Caco-2 (cell line): ENCODE results near the gene LMO7. TPM values are rescaled to one million over a fixed set of nuclear protein-coding genes. Genes with fewer than 3 reads are reported as not detected.
"Not testable (repeated sequence)": the region's sequence is repeated elsewhere in the genome, so short reads cannot be mapped to it uniquely, and the experiment has no call there.

Experiments used
- BruUV-seq: library from RNA; stranded (reverse); fragments of 400-500 nt; replicated peaks from 2 replicates; lab custom pipeline; 2021; lab: Mats Ljungman, UMichigan
- CTCF ChIA-PET: fragments of 300-600 bp; sonication (Branson Sonifier 250); formaldehyde crosslinking; loops from one replicate; lab custom pipeline; 2022; ENCODE audit warnings: antibody characterized with exemption; lab: Charles Lee
- POLR2A ChIA-PET: fragments of 300-600 bp; sonication (Branson Sonifier 250); formaldehyde crosslinking; loops from one replicate; lab custom pipeline; 2022; ENCODE audit warnings: antibody characterized with exemption; lab: Charles Lee
- DNase-seq, 2 experiments: peaks; one replicate each; pipeline versions ENCODE4 v3.0.0 to v3.0.0-alpha.2; 2020 to 2022
- H3K27me3 ChIP-seq: replicated peaks from 2 replicates; pipeline ENCODE4 v1.6.0; 2011; ENCODE audit warnings: low read length; ENCODE audit not compliant: control insufficient read depth, insufficient read depth
- H3K36me3 ChIP-seq: 2 replicates; pipeline ENCODE4 v1.5.1; 2011; ENCODE audit warnings: low read length; ENCODE audit not compliant: control insufficient read depth, insufficient read depth
- H3K4me1 ChIP-seq: fragments of 250-450 bp; sonication (Bioruptor Pico); 2 replicates; pipeline ENCODE4 v1.5.1; 2020; ENCODE audit warnings: mild to moderate bottlenecking
- H3K4me3 ChIP-seq: 2 replicates; pipeline ENCODE4 v1.5.1; 2011; ENCODE audit warnings: low read depth, mild to moderate bottlenecking, control low read depth, low read length
- H3K9me3 ChIP-seq: fragments of 250-450 bp; sonication (Bioruptor Pico); 2 replicates; pipeline ENCODE4 v1.5.1; 2020; ENCODE audit warnings: mild to moderate bottlenecking, moderate library complexity
- H3K27ac Mint-ChIP-seq: one replicate; pipeline ENCODE4 v1.8.0; 2022; ENCODE audit warnings: mixed read lengths; ENCODE audit not compliant: unreplicated experiment
- H3K27me3 Mint-ChIP-seq: one replicate; pipeline ENCODE4 v1.8.0; 2022; ENCODE audit warnings: mixed read lengths; ENCODE audit not compliant: insufficient read depth, unreplicated experiment
- H3K36me3 Mint-ChIP-seq: one replicate; pipeline ENCODE4 v1.8.0; 2022; ENCODE audit warnings: mild to moderate bottlenecking, mixed read lengths; ENCODE audit not compliant: insufficient read depth, unreplicated experiment
- H3K4me1 Mint-ChIP-seq: one replicate; pipeline ENCODE4 v1.8.0; 2022; ENCODE audit warnings: low read depth, mixed read lengths; ENCODE audit not compliant: unreplicated experiment
- H3K4me3 Mint-ChIP-seq: one replicate; pipeline ENCODE4 v1.8.0; 2022; ENCODE audit warnings: mild to moderate bottlenecking, moderate library complexity, mixed read lengths; ENCODE audit not compliant: unreplicated experiment
- H3K9me3 Mint-ChIP-seq: one replicate; pipeline ENCODE4 v1.8.0; 2022; ENCODE audit warnings: mixed read lengths; ENCODE audit not compliant: unreplicated experiment
- CTCF ChIP-seq, 2 experiments: fragments of 200-600 bp in 1 of 2; IDR thresholded peaks; 1 replicate in 1 of 2; 2 replicates in 1 of 2; pipeline versions ENCODE4 v1.5.1 to v1.8.0; 2011 to 2022; ENCODE audit warnings: antibody characterized with exemption in 1 of 2, control low read depth in 1 of 2, inconsistent platforms in 1 of 2, low read depth in 1 of 2, low read length in 1 of 2, mild to moderate bottlenecking in 1 of 2, moderate library complexity in 1 of 2; ENCODE audit not compliant: insufficient read depth in 1 of 2, severe bottlenecking in 1 of 2, unreplicated experiment in 1 of 2
- intact Hi-C: fragments of 100-400 bp; cut with micrococcal nuclease; formaldehyde crosslinking; loops from one replicate; pipeline ENCODE4 v1.10.0; 2022; ENCODE audit not compliant: unreplicated experiment
- total RNA-seq: library from RNA; stranded (reverse); gene quantifications from 2 replicates; pipeline ENCODE4 v1.2.3, GENCODE V29; 2022

LMO7 gene
- total RNA-seq, 1 experiment from 2014 or later, result 209 TPM

DNA sequence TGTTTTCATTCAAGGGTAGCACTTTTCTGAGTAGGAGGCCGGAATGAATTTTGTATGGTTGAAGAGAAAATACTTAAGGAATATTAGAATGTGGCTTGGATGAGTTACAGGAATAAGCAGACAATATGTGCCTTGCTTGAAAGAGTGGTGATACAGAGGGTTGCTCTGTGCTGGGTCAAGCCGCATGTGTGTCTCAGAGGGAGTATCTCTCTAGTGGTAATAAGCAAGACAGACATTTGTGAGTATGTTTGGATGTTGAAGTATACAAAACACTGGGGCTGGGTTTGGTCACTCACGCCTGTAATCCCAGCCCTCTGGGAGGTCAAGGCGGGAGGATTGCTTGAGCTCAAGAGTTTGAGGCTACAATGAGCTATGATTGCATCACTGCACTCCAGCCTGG, 103.9 kb downstream of the LMO7 start:
- no peak for TF ChIP-seq CTCF (IDR thresholded peaks at IDR 0.05; ENCODE audit: insufficient read depth in 1 of 2, low read depth in 1 of 2, low read length in 1 of 2, severe bottlenecking in 1 of 2, unreplicated experiment in 1 of 2)
- H3K27me3 Mint-ChIP-seq, result no peaks in the 10 kb centered on the region
- CTCF ChIA-PET, result no interaction called here
- H3K4me1 ChIP-seq, result no peaks in the 10 kb centered on the region
- H3K36me3 ChIP-seq, result no peaks in the 10 kb centered on the region; the same call in 1 of the 2 replicates
- no TSS peak for BruUV-seq
- POLR2A ChIA-PET, result no interaction called here
- H3K36me3 Mint-ChIP-seq, result peaks cover 16% of the 10 kb centered on the region
- H3K27ac Mint-ChIP-seq, result no peak overlapping the region
- H3K27me3 ChIP-seq, result no peaks in the 10 kb centered on the region
- H3K9me3 ChIP-seq, result no peaks in the 10 kb centered on the region
- no peaks in the 10 kb centered on the region for H3K4me1 Mint-ChIP-seq
- no peak overlapping the region for H3K4me3 ChIP-seq
- peaks cover 11% of the 10 kb centered on the region for H3K9me3 Mint-ChIP-seq
- H3K4me3 Mint-ChIP-seq, result no peak overlapping the region
- intact Hi-C loops, result no loop called here
- DNase-seq, result no peak

DNA sequence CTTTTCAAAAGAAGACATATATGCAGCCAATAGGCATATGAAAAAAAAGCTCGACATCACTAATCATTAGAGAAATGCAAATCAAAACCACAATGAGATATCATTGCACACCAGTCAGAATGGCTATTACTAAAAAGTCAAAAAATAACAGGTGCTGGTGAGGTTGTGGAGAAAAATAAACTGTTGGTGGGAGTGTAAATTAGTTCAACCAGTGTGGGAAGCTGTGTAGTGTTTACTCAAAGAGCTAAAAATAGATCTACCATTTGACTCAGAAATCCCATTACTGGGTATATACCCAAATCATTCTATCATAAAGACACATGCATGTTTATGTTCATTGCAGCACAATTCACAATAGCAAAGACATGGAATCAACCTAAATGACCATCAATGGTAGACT, 106.9 kb downstream of the LMO7 start:
- CTCF ChIA-PET, POLR2A ChIA-PET, DNase-seq: not testable (repeated sequence)

GRCh38 chr13:75744127-75744526, 108.0 kb downstream of the LMO7 start:
- Histone ChIP-seq H3K36me3 (no peaks in the 10 kb centered on the region; the same call in 1 of the 2 replicates), H3K27me3 (no peaks in the 10 kb centered on the region), H3K4me1 (peaks cover 9% of the 10 kb centered on the region; the same call in 1 of the 2 replicates), H3K9me3 (no peaks in the 10 kb centered on the region), H3K4me3 (no peak overlapping the region)
- Mint-ChIP-seq H3K4me3 (no peak overlapping the region), H3K27me3 (no peaks in the 10 kb centered on the region), H3K27ac (no peak overlapping the region), H3K4me1 (peaks cover 23% of the 10 kb centered on the region), H3K36me3 (peaks cover 11% of the 10 kb centered on the region), H3K9me3 (peaks cover 11% of the 10 kb centered on the region)
- BruUV-seq, result no TSS peak
- no peak for DNase-seq
- POLR2A ChIA-PET, result no interaction called here
- TF ChIP-seq CTCF (IDR thresholded peaks at IDR 0.05; ENCODE audit: insufficient read depth in 1 of 2, low read depth in 1 of 2, low read length in 1 of 2, severe bottlenecking in 1 of 2, unreplicated experiment in 1 of 2), result no peak
- intact Hi-C loops, result no loop called here
- CTCF ChIA-PET, result no interaction called here

More for the DNA sequence above, 106.9 kb downstream of the LMO7 start:
- H3K36me3 Mint-ChIP-seq, result peaks cover 11% of the 10 kb centered on the region
- H3K27ac Mint-ChIP-seq, H3K4me3 Mint-ChIP-seq, intact Hi-C loops, H3K27me3 Mint-ChIP-seq, H3K27me3 ChIP-seq, H3K4me3 ChIP-seq, H3K4me1 ChIP-seq, H3K36me3 ChIP-seq, BruUV-seq, H3K9me3 ChIP-seq: not testable (repeated sequence)
- H3K4me1 Mint-ChIP-seq, result peaks cover 16% of the 10 kb centered on the region
- H3K9me3 Mint-ChIP-seq, result peaks cover 11% of the 10 kb centered on the region
